OCI-LY7 (cell line): ENCODE data around the gene ROBO2.

Source experiments
- EZH2phosphoT487 ChIP-seq: fragments of 200-600 bp; sonication (generic); IDR thresholded peaks from 2 replicates; pipeline ENCODE4 v1.6.1; 2018; ENCODE audit warnings: low read depth, borderline replicate concordance, mild to moderate bottlenecking, mixed run types, antibody characterized with exemption, low read length, moderate library complexity, mixed read lengths
- TF ChIP-seq, protein P1 (sequence below): fragments of 200-600 bp; sonication (generic); conservative IDR thresholded peaks from 2 replicates; pipeline ENCODE4 v1.5.1; 2014; ENCODE audit warnings: mild to moderate bottlenecking, antibody characterized with exemption, low read length, moderate library complexity, mixed read lengths

DNA sequence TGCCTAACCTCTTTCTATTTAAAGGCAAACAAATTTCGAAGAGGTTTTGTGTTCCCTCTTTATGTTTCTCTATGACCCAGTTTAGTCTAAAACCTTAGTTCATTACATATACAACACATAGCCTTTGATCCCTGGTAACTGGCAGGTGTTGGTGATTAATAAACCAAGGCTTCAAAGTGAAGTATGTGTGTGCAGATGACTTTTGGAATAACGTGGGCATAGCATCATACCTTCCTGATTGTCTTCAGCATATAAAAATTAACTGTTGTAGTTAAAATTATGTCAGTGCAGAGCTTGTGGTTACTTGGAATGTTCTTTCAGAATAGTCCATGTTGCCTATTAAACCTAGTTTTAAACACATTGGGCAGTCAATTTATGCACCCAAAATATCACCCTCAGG is 608.3 kb downstream of the ROBO2 start:
- TF ChIP-seq, protein P1, sequence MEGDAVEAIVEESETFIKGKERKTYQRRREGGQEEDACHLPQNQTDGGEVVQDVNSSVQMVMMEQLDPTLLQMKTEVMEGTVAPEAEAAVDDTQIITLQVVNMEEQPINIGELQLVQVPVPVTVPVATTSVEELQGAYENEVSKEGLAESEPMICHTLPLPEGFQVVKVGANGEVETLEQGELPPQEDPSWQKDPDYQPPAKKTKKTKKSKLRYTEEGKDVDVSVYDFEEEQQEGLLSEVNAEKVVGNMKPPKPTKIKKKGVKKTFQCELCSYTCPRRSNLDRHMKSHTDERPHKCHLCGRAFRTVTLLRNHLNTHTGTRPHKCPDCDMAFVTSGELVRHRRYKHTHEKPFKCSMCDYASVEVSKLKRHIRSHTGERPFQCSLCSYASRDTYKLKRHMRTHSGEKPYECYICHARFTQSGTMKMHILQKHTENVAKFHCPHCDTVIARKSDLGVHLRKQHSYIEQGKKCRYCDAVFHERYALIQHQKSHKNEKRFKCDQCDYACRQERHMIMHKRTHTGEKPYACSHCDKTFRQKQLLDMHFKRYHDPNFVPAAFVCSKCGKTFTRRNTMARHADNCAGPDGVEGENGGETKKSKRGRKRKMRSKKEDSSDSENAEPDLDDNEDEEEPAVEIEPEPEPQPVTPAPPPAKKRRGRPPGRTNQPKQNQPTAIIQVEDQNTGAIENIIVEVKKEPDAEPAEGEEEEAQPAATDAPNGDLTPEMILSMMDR = no peak
- no peak for TF ChIP-seq EZH2phosphoT487
